HepG2 (cell line): ENCODE results near the gene TRIO. TPM values are rescaled to one million over a fixed set of nuclear protein-coding genes. Genes with fewer than 3 reads are reported as not detected.

Experiments
- ATF7 ChIP-seq, 2 experiments: fragments of 450-650 bp in 1 of 2; sonication (generic) in 1 of 2; formaldehyde crosslinking in 1 of 2; IDR thresholded peaks; 2 replicates each; pipeline versions ENCODE4 v1.4.0 to v1.6.1; 2016 to 2020; ENCODE audit warnings: antibody characterized with exemption in 1 of 2, mild to moderate bottlenecking in 1 of 2, missing genetic modification reagents in 1 of 2
- FOXA3 ChIP-seq: IDR thresholded peaks from 2 replicates; pipeline ENCODE4 v1.6.1; 2016; ENCODE audit warnings: missing genetic modification reagents, missing compliant biosample characterization
- POGZ ChIP-seq: sonication (generic); formaldehyde crosslinking; IDR thresholded peaks from 2 replicates; pipeline ENCODE4 v1.4.0; 2020; ENCODE audit warnings: mild to moderate bottlenecking, missing genetic modification reagents
- ZBTB42 ChIP-seq: sonication (generic); formaldehyde crosslinking; IDR thresholded peaks from 2 replicates; pipeline ENCODE4 v1.5.0; 2020; ENCODE audit warnings: mild to moderate bottlenecking, missing genetic modification reagents
- polyA plus RNA-seq, 8 experiments: library from polyadenylated mRNA; depleted of rRNA in 3 of 8; stranded (reverse) in 7 of 8; unstranded in 1 of 8; fragments of >200 nt; fragmentation: Illumina TruSeq in 4 of 8; extraction: Trizol in 4 of 8; gene quantifications; 2 replicates each; pipeline versions ENCODE4 v1.2.1 to v1.2.3, GENCODE V29; 2011 to 2016; ENCODE audit warnings: low read depth in 4 of 8, missing spikeins in 1 of 8, mixed read lengths in 1 of 8; ENCODE audit not compliant: insufficient read depth in 1 of 8
- total RNA-seq, 5 experiments: library from RNA; depleted of rRNA; stranded (reverse); fragments of >200 nt; fragmentation: Illumina TruSeq; extraction: Trizol; gene quantifications; 2 replicates each; pipeline ENCODE4 v1.2.3, GENCODE V29; 2016; ENCODE audit warnings: low read depth in 1 of 5
- TF ChIP-seq, protein P1 (sequence below), 2 experiments: fragments of 450-650 bp in 1 of 2; sonication (generic) in 1 of 2; formaldehyde crosslinking; IDR thresholded peaks; 2 replicates each; pipeline versions ENCODE4 v1.5.0 to v1.8.0; 2020 to 2022; ENCODE audit warnings: mild to moderate bottlenecking in 1 of 2, missing genetic modification reagents in 1 of 2
- TF ChIP-seq, protein P2 (sequence below): sonication (generic); formaldehyde crosslinking; IDR thresholded peaks from 2 replicates; pipeline ENCODE4 v1.4.0; 2020; ENCODE audit warnings: missing genetic modification reagents
- TF ChIP-seq, protein P3 (sequence below): sonication (generic); formaldehyde crosslinking; IDR thresholded peaks from 2 replicates; pipeline ENCODE4 v1.4.0; 2020; ENCODE audit warnings: missing genetic modification reagents
- TF ChIP-seq, protein P4 (sequence below), 2 experiments: fragments of 450-650 bp in 1 of 2; sonication (generic) in 1 of 2; formaldehyde crosslinking in 1 of 2; IDR thresholded peaks; 2 replicates each; pipeline versions ENCODE4 v1.6.1 to v1.8.0; 2016 to 2022; ENCODE audit warnings: antibody characterized with exemption in 1 of 2, mild to moderate bottlenecking in 1 of 2, missing genetic modification reagents in 1 of 2
- TF ChIP-seq, protein P5 (sequence below): IDR thresholded peaks from 2 replicates; pipeline ENCODE4 v1.6.1; 2016; ENCODE audit warnings: missing compliant biosample characterization, missing genetic modification reagents, borderline replicate concordance
- TF ChIP-seq, protein P6 (sequence below): sonication (generic); formaldehyde crosslinking; IDR thresholded peaks from 2 replicates; pipeline ENCODE4 v1.5.0; 2020; ENCODE audit warnings: missing genetic modification reagents

TRIO gene
- total and polyA plus RNA-seq, 2 of the 13 experiments (the other 11 are each of a cell fraction or from before 2014, with no cell fraction given) = 45.2 to 45.9 TPM

DNA sequence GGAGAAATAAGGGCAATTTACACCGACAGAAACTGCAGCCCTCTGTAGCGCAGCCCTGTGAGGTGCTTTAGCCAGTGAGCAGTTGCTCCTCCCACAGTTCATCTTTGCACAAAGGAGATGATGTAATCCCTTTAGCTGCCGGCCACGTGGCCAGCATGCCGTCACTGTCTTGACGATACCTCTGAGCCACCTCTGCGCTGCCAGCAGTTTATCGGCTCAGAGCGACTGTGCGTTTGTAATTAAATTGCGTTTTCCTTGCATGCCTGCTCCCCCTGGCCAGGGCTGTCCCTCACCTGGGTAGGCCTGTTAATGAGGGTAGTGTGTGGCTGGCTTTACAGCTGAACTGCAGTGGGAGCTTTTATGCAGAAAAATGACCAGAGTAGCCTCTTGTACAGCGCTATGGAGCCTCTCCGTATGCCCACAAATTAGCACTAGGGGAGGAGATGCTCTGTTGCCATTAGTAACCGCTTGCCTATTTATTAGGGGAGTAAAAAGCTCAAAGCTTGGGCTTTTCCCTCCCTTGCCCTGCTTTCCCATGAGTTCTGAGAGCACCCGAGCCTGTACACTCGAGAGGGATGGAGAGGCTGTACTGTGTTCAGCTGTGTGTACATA, 107.0 kb downstream of the TRIO start (continued):
- TF ChIP-seq, protein P1, sequence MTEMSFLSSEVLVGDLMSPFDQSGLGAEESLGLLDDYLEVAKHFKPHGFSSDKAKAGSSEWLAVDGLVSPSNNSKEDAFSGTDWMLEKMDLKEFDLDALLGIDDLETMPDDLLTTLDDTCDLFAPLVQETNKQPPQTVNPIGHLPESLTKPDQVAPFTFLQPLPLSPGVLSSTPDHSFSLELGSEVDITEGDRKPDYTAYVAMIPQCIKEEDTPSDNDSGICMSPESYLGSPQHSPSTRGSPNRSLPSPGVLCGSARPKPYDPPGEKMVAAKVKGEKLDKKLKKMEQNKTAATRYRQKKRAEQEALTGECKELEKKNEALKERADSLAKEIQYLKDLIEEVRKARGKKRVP (CRISPR knock-in tag; IDR thresholded peaks at IDR 0.05) = peak in 1 of 2 experiments; percentile 86; a peak in 2 of 4 replicates
- TF ChIP-seq, protein P2, sequence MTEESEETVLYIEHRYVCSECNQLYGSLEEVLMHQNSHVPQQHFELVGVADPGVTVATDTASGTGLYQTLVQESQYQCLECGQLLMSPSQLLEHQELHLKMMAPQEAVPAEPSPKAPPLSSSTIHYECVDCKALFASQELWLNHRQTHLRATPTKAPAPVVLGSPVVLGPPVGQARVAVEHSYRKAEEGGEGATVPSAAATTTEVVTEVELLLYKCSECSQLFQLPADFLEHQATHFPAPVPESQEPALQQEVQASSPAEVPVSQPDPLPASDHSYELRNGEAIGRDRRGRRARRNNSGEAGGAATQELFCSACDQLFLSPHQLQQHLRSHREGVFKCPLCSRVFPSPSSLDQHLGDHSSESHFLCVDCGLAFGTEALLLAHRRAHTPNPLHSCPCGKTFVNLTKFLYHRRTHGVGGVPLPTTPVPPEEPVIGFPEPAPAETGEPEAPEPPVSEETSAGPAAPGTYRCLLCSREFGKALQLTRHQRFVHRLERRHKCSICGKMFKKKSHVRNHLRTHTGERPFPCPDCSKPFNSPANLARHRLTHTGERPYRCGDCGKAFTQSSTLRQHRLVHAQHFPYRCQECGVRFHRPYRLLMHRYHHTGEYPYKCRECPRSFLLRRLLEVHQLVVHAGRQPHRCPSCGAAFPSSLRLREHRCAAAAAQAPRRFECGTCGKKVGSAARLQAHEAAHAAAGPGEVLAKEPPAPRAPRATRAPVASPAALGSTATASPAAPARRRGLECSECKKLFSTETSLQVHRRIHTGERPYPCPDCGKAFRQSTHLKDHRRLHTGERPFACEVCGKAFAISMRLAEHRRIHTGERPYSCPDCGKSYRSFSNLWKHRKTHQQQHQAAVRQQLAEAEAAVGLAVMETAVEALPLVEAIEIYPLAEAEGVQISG (CRISPR knock-in tag) = no peak
- TF ChIP-seq, protein P3, sequence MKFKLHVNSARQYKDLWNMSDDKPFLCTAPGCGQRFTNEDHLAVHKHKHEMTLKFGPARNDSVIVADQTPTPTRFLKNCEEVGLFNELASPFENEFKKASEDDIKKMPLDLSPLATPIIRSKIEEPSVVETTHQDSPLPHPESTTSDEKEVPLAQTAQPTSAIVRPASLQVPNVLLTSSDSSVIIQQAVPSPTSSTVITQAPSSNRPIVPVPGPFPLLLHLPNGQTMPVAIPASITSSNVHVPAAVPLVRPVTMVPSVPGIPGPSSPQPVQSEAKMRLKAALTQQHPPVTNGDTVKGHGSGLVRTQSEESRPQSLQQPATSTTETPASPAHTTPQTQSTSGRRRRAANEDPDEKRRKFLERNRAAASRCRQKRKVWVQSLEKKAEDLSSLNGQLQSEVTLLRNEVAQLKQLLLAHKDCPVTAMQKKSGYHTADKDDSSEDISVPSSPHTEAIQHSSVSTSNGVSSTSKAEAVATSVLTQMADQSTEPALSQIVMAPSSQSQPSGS (CRISPR knock-in tag) = peak; percentile 87
- TF ChIP-seq POGZ (CRISPR knock-in tag) (0 out of 2 replicates have a peak, but pooled peaks have one; percentile 42), FOXA3 (CRISPR knock-in tag) (peak; percentile 20; the same call in 1 of the 2 replicates), ZBTB42 (CRISPR knock-in tag) (no peak), ATF7 (IDR thresholded peaks at IDR 0.05) (peak; percentile 89), ATF7 (CRISPR knock-in tag; IDR thresholded peaks at IDR 0.05) (peak; percentile 67; the same call in 1 of the 2 replicates)
- TF ChIP-seq, protein P4, sequence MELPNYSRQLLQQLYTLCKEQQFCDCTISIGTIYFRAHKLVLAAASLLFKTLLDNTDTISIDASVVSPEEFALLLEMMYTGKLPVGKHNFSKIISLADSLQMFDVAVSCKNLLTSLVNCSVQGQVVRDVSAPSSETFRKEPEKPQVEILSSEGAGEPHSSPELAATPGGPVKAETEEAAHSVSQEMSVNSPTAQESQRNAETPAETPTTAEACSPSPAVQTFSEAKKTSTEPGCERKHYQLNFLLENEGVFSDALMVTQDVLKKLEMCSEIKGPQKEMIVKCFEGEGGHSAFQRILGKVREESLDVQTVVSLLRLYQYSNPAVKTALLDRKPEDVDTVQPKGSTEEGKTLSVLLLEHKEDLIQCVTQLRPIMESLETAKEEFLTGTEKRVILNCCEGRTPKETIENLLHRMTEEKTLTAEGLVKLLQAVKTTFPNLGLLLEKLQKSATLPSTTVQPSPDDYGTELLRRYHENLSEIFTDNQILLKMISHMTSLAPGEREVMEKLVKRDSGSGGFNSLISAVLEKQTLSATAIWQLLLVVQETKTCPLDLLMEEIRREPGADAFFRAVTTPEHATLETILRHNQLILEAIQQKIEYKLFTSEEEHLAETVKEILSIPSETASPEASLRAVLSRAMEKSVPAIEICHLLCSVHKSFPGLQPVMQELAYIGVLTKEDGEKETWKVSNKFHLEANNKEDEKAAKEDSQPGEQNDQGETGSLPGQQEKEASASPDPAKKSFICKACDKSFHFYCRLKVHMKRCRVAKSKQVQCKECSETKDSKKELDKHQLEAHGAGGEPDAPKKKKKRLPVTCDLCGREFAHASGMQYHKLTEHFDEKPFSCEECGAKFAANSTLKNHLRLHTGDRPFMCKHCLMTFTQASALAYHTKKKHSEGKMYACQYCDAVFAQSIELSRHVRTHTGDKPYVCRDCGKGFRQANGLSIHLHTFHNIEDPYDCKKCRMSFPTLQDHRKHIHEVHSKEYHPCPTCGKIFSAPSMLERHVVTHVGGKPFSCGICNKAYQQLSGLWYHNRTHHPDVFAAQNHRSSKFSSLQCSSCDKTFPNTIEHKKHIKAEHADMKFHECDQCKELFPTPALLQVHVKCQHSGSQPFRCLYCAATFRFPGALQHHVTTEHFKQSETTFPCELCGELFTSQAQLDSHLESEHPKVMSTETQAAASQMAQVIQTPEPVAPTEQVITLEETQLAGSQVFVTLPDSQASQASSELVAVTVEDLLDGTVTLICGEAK (IDR thresholded peaks at IDR 0.05) = no peak
- TF ChIP-seq, protein P4 (CRISPR knock-in tag; IDR thresholded peaks at IDR 0.05) = peak; percentile 15; the same call in 1 of the 2 replicates
- TF ChIP-seq, protein P5, sequence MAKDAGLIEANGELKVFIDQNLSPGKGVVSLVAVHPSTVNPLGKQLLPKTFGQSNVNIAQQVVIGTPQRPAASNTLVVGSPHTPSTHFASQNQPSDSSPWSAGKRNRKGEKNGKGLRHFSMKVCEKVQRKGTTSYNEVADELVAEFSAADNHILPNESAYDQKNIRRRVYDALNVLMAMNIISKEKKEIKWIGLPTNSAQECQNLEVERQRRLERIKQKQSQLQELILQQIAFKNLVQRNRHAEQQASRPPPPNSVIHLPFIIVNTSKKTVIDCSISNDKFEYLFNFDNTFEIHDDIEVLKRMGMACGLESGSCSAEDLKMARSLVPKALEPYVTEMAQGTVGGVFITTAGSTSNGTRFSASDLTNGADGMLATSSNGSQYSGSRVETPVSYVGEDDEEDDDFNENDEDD (CRISPR knock-in tag) = peak; percentile 33; the same call in 1 of the 2 replicates
- TF ChIP-seq, protein P6, sequence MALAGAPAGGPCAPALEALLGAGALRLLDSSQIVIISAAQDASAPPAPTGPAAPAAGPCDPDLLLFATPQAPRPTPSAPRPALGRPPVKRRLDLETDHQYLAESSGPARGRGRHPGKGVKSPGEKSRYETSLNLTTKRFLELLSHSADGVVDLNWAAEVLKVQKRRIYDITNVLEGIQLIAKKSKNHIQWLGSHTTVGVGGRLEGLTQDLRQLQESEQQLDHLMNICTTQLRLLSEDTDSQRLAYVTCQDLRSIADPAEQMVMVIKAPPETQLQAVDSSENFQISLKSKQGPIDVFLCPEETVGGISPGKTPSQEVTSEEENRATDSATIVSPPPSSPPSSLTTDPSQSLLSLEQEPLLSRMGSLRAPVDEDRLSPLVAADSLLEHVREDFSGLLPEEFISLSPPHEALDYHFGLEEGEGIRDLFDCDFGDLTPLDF (CRISPR knock-in tag) = no peak
